ENCODE data around the gene MTFMT.
A peak's percentile ranks its signal among the peaks of the same experiment; 100 is the strongest.
"Not testable (repeated sequence)": the region's sequence is repeated elsewhere in the genome, so short reads cannot be mapped to it uniquely, and the experiment has no call there.

The MTFMT gene

GRCh38 chr15:65037309-65037708, 7.9 kb upstream of the MTFMT start:
- no peak for DNase-seq

GRCh38 chr15:65034719-65035118, 5.3 kb upstream of the MTFMT start:
- no peak for DNase-seq

GRCh38 chr15:65033659-65034269, 4.3 kb upstream of the MTFMT start:
- DNase-seq, result peak; percentile 48

DNA sequence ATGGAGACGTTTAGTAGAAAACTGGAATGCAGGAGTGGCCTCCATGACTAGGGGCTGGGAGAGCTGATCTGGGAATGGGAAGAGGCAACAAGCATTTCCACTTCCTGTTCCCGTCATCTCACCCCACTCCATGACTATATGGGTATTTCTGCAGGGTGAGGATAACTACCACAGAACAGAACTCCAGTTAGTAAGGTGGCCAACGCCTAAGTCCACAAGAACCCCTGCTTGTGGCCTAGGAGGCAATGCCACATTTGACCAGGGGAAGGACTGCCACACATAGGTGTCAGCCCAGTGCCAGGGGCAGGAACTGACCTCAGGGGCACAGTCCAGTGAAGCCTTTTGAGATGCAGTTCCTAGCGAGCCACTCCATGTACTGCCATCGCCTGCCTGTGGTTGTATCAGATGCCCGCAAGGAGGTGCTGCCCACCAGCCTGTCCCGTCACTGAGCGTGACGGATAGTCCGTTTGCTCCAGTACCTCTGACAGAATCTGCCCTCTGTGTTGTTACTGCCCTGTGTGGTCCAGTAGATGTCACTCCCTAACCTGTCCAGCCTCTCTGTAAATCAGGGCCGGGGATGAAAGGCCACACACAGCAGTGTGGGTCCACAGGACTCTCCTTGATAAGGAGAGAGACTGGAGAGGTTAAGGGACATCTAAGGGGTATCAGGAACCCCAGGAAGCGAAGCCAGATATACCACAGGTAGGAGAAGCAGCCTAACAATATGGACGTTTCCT, 3.5 kb upstream of the MTFMT start:
- DNase-seq, result peak; percentile 49

DNA sequence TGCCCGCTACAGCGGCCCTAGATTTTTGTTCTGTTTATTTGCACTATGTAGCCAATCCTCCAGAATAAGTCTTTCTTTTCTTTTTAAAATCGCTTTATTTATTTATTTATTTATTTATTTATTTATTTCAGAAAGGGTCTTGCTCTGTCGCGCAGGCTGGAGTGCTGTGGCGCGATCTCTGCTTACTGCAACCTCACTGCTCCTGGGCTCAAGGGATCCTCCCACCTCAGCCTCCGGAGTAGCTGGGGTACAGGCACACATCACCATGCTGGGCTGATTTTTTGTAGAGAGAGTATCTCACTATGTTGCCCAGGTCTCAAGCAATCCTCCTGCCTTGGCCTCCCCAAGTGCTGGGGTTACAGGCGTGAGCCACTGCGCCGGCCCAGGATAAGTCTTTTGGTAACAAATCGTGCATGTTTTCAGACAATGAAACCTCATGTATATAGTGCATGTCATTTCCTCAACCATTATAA, 333 bp upstream of the MTFMT start:
- DNase-seq, result no peak

DNA sequence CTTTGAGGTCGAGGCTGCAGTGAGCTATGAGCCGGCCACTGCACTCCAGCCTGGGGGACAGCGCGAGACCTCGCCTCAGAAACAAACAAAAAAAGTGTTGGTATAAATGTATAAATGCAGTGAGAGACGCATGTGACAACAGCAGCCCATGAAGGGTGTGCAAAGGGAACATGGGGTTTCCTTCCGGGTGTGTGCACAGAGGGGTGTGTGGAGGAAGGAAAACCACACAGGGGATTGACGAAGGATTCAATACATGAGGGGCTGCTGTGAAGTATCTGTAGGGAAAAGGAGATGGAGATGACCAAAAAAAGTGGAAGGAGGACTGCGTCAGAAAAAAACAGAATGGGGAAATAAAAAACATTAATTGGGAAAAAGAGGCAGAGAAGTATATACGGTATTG, 1.1 kb downstream of the MTFMT start:
- DNase-seq, result no peak

DNA sequence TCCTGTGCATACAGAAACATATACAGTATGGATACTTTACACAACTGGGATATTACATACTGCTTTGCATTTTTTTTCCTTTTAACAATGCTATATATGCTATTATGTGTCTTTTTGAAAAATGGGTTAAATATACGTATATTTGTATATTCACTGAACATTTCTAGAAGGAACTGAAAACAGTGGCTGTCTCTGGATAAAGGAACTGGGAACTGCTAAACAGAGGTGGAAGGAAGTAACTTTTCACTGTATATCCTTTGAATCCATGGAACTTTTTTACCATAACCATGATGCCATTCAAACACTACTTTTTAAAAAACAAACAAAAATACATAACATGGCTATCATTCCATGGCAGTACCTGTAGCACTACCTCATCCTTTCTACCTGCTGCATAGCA, 1.8 kb downstream of the MTFMT start:
- DNase-seq, result no peak

GRCh38 chr15:65026756-65027155, 2.7 kb downstream of the MTFMT start:
- DNase-seq, result no peak

DNA sequence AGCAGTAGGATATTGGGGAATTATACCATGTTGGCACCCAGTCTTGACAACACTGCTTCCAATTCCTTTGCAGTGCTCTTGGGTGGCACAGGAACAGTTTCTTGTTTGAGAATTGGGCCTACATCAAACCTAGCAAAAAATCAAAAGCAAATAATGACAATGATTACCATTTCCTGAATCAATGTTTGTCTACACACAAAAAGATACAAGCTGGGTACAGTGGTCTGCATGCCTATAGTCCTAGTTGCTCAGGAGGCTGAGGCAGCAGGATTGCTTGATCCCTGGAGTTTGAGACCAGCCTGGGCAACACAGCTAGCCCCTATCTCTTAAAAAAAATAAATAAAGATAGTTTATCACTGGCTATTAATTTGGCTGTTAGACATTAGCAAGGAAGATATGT, 8.0 kb downstream of the MTFMT start:
- no peak for DNase-seq

DNA sequence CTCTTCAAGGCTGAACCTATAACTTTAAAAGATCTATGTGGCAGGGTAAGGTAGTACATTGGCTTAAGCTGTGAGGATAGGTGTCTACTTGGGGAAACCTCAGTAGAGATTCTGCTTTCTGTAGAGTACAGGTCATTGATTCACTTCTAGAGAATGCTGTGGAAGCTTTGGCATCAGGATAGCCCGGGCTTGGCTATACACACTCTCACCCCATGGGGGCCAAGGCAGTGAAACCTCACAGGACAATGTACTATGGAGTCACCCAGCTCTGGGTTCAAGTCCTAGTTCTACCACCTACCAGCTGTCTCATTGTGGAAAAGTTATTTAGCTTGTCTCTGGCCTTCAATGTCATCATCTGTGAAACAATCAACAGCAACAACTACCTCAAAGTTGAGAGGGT, 9.0 kb downstream of the MTFMT start:
- DNase-seq, result no peak

- DNase-seq, result not testable (repeated sequence)
Measured at GRCh38 chr15:65011198-65011597, 18.2 kb downstream of the MTFMT start.

DNA sequence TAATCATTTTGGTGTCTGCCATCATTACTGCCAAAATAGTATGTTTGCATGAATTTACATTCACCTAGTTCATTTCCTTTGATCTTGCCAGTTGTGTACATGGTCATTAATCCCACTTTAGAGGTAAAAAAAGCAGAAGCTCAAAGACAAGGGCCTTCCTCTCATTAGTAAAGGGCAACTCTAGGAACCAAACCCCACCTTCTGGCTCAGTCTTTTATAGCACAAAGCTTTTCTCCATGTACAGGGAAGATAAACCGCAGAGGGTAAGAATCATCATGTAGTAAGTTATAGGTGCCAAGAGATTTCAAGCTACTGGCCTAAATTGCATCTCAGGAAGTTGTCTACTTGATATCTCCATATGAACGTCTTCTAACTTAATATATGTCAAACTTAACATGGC, 20.5 kb downstream of the MTFMT start:
- peak; percentile 18 for DNase-seq

GRCh38 chr15:65006876-65007275, 22.6 kb downstream of the MTFMT start:
- no peak for DNase-seq

DNA sequence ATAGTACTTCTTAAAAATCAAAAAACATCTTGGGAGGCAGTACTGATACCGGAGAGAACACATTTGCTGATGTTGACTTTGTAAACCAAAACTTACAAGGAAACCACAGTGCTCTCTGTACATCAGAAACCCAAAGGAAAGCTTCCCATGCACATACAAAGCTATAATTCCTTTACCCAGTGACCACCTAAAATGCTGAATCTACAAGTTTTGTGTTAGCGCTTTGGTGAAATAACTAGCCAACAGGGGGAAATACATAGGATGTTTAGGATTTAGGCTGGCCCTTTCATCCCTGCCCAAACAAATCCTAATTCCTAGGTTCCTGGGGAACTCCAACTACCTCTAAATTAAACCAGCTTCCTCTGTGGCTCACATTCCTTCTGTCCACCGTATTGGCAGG, 24.4 kb downstream of the MTFMT start:
- no peak for DNase-seq

DNA sequence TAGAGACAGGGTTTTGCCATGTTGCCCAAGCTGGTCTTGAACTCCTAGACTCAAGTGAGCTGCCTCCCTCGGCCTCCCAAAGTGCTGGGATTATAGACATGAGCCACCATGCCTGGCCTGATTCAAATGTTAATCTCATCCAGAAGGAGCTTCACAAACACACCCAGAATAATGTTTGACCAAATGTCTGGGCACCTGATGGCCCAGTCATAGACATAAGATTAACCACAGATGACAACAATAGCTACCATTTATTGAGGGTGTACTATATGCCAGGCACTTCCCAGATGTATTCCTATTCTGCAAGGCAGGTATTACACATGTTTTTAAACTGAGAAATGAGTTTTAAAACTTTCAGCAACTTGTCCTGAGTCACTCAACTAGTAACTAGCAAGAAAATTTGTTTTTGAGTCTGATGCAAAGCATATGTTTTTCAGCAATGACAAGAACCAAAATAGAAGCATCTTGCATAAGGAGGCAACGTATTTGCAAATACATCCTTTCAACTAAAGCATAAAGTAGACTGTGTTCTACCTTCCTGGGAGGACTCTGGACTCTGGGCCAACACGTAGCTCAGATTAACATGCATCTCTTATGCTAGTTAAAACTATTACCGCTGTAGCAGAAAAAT, 31.6 kb downstream of the MTFMT start:
- no peak for DNase-seq

- no peak for DNase-seq
Measured at GRCh38 chr15:64997066-64997465, 32.4 kb downstream of the MTFMT start.

DNA sequence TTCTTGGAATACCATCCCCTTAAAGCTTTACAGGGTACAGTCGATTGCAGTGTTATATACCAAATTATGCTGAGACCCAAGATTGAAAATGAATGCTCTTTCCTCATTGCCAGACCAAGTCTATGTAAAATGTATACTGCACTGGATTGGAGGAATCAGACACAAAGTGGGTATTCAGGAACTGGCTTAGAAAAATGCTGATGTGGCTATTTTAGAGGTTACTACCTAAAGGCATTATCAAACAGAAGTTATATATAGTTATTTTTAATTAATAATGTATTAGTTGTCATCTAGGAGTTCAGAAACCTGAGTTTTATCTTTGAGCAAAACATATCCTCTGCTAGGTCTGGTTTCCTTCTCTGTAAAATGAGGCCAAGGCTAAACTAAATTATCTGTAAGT, 36.1 kb downstream of the MTFMT start:
- DNase-seq, result no peak

DNA sequence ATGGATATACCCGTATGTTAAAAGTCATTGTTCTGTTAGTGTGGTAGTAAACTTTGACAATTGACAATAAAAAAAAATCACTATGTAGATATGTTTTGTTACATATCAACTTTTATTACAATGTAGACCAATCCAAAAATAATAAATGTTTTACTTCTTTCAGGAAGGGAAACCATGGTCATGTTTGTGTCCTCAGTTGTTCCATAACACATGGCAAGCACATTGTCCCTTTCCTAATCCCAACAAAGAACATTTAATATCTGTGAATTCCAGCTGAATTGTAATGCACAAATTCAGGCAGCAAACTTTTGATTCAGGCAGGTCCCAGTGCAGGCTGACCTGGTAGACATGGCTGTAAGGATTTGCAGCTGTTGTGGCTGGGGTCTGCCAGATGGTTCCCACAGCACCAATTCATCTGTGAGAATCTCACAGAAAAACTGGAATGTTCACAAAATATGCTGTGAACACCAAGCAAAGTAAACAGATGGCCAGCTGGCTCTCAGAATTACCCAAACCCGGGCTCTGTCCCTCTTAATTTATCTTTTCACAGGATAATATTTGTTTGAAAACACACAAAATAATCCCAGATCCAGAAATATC, 37.8 kb downstream of the MTFMT start:
- peak; percentile 25 for DNase-seq

DNA sequence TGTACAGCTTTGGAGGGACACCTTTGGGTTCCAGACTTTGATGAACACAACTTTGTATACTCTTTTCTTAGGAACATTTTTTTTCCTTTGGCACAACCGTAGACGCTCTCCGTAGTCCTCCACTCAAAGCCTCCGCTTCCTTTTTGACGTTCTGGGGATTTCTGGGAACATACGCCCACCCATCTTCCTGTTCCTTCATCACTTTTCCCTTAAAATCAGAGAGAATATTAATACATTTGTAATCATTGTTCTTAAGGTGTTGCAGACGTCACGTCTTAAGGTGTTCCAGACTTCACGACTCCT, 39.3 kb downstream of the MTFMT start:
- no peak for DNase-seq

DNA sequence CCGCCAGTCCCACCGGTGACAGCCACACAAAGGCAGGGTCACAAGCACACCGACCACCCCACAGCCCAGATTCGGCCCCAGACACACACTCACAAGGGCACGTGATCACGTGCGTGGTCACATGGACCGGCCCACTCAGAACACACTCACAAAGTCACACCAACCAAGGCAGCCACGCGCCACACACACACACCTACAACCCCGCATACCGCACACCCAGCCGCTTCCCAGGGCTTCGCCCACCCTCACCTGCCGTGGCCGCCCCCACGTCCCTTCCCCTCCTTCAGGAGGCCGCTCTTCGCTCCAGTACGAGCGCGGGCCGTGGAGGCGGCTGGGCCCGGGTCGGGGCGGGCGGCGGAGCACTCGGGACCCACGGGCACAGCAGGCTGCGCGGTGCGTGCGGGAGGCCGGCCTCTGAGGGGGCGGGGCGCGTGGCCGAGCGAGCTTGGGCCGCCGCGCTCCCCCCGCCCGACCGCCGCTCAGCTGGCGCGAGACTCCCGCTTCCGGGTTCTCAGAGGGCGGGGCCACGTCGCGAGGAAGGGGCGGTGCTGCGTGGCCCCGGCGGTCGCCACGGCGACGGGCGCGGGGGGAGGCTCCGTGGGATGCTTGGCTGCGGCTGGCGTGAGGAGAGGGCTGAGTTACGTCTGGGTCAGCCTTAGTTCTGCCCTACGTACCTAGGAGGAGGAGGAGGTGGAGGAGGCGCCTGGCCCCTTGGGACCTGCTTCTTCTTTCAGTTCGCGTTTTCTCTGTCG, 39.8 kb downstream of the MTFMT start, which contains the start of gene SPG21:
Gene SPG21, minus strand, starts transcription at position 499 of the 752 bp plus-strand sequence. CDS start 6,345 bp downstream, outside the sequence.
- peak; percentile 94 for DNase-seq

GRCh38 chr15:64987136-64987535, 42.3 kb downstream of the MTFMT start:
- DNase-seq, result peak; percentile 18

DNA sequence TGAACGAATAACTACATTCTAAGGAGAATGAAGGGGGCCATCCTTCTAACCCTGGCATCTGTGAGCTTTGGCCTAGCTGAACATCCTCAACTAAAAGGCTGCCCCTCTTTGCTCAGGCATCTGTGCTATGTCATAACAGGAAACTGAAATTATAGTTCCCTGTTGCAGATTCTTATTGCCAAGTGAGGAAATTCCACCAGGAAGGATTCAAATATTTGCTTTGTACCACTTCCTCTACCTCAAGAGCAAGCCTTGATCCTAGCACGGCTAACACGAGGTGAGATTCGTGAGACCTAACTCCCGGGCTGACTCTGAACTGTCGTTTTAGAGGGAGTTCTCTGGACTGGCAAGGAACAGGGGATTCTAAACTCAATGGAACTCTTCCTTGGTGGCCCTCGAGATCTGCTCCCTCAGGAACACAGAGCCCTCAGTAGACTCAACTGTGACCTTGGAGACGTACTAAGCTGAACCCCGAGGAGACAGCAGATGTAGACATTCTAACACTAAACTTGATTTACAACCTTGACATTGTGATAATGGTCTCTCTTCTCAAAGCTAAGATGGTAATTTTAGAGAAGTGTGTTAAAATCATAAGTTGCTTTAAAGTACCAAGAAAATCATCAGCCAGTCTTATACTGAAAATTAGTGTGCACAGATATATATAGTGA, 43.9 kb downstream of the MTFMT start:
- peak; percentile 59 for DNase-seq

Measured in fibroblast of skin of abdomen (primary cell).